B cell (primary cell): ENCODE data around the gene BANP. TPM values are rescaled to one million over a fixed set of nuclear protein-coding genes. Genes with fewer than 3 reads are reported as not detected.
A peak's percentile ranks its signal among the peaks of the same experiment; 100 is the strongest.

Experiments used
- ATAC-seq: fragments of 200-7000 bp; cut with Tn5 transposase; one replicate; pipeline ENCODE4 v1.10.0; 2021; ENCODE audit warnings: low read depth, mild to moderate bottlenecking, moderate number of reproducible peaks, moderate library complexity
- CTCF ChIA-PET: fragments of 350-600 bp; sonication (Branson Sonifier 250); formaldehyde crosslinking; loops from one replicate; lab custom pipeline; 2021; ENCODE audit warnings: antibody characterized with exemption, inconsistent platforms; lab: Charles Lee
- POLR2A ChIA-PET: fragments of 350-600 bp; sonication (Branson Sonifier 250); formaldehyde crosslinking; loops from one replicate; lab custom pipeline; 2021; ENCODE audit warnings: antibody characterized with exemption; lab: Charles Lee
- DNase-seq: peaks from one replicate; pipeline ENCODE4 v3.0.0; 2013
- H2AFZ ChIP-seq: 2 replicates; pipeline ENCODE4 v1.6.1; 2012; ENCODE audit warnings: mild to moderate bottlenecking, low read depth, low read length; ENCODE audit not compliant: insufficient read depth, poor library complexity, severe bottlenecking
- H3K27ac ChIP-seq, 2 donors: 1 replicate in 1 of 2; 2 replicates in 1 of 2; pipeline ENCODE4 v1.5.1; 2012 to 2013; ENCODE audit warnings: low read length in 2 of 2, mild to moderate bottlenecking in 2 of 2, moderate library complexity in 1 of 2
- H3K27me3 ChIP-seq, 4 experiments: fragments of 200-600 bp in 1 of 4; sonication (generic) in 1 of 4; replicated peaks in 1 of 4; 1 replicate in 2 of 4; 2 replicates in 2 of 4; pipeline versions ENCODE4 v1.6.1 to v1.7.0; 2013 to 2016; ENCODE audit warnings: low read length in 3 of 4, mild to moderate bottlenecking in 2 of 4, mixed read lengths in 1 of 4, moderate library complexity in 1 of 4; ENCODE audit not compliant: insufficient read depth in 4 of 4, control insufficient read depth in 3 of 4; ENCODE audit errors: control extremely low read depth in 1 of 4
- H3K36me3 ChIP-seq, 2 experiments: replicated peaks in 1 of 2; 1 replicate in 1 of 2; 2 replicates in 1 of 2; pipeline versions ENCODE4 v1.6.1 to v1.7.1; 2013; ENCODE audit warnings: low read length in 1 of 2; ENCODE audit not compliant: insufficient read depth in 2 of 2, control insufficient read depth in 1 of 2; ENCODE audit errors: control extremely low read depth in 1 of 2, extremely low read depth in 1 of 2
- H3K4me1 ChIP-seq, 2 donors: fragments of 200-600 bp in 1 of 2; sonication (generic) in 1 of 2; 1 replicate in 1 of 2; 2 replicates in 1 of 2; pipeline versions ENCODE4 v1.5.1 to v1.6.1; 2013 to 2017; ENCODE audit warnings: low read length in 2 of 2; ENCODE audit not compliant: control insufficient read depth in 2 of 2, insufficient read depth in 2 of 2
- H3K4me2 ChIP-seq: replicated peaks from 2 replicates; pipeline ENCODE3; 2012; ENCODE audit warnings: mild to moderate bottlenecking, low read depth, low read length; ENCODE audit not compliant: poor library complexity, severe bottlenecking
- H3K4me3 ChIP-seq, 5 experiments: fragments of 200-600 bp in 1 of 5; sonication (generic) in 1 of 5; 1 replicate in 3 of 5; 2 replicates in 2 of 5; pipeline versions ENCODE4 v1.5.1 to v1.7.0; 2011 to 2016; ENCODE audit warnings: low read length in 4 of 5, mild to moderate bottlenecking in 4 of 5, low read depth in 2 of 5, control low read depth in 1 of 5, moderate library complexity in 1 of 5; ENCODE audit not compliant: insufficient read depth in 1 of 5; ENCODE audit errors: control extremely low read depth in 1 of 5, extremely low read depth in 1 of 5
- H3K79me2 ChIP-seq: fragments of 200-600 bp; sonication (generic); one replicate; pipeline ENCODE4 v1.6.0; 2016; ENCODE audit warnings: low read length; ENCODE audit not compliant: control insufficient read depth, insufficient read depth
- H3K9ac ChIP-seq: fragments of 200-600 bp; sonication (generic); 2 replicates; pipeline ENCODE4 v1.6.1; 2017; ENCODE audit warnings: mild to moderate bottlenecking, low read length, moderate library complexity
- H3K9me3 ChIP-seq, 3 donors: one replicate each; pipeline versions ENCODE4 v1.6.1 to v1.7.1; 2013; ENCODE audit warnings: low read length in 2 of 3; ENCODE audit not compliant: control insufficient read depth in 2 of 3, insufficient read depth in 1 of 3; ENCODE audit errors: control extremely low read depth in 1 of 3
- H4K20me1 ChIP-seq: 2 replicates; pipeline ENCODE4 v1.6.0; 2012; ENCODE audit warnings: mild to moderate bottlenecking, low read length; ENCODE audit not compliant: insufficient read depth, control insufficient read depth, poor library complexity, severe bottlenecking
- H3K27ac Mint-ChIP-seq: one replicate; pipeline ENCODE4 v1.8.0; 2021; ENCODE audit warnings: mixed read lengths
- H3K27me3 Mint-ChIP-seq: one replicate; pipeline ENCODE4 v1.8.0; 2021; ENCODE audit warnings: mixed read lengths
- H3K4me1 Mint-ChIP-seq: one replicate; pipeline ENCODE4 v1.8.0; 2021; ENCODE audit warnings: mixed read lengths
- H3K4me3 Mint-ChIP-seq: one replicate; pipeline ENCODE4 v1.8.0; 2021; ENCODE audit warnings: mixed read lengths
- H3K9me3 Mint-ChIP-seq: one replicate; pipeline ENCODE4 v1.8.0; 2022; ENCODE audit warnings: mixed read lengths; ENCODE audit not compliant: insufficient read depth
- CTCF ChIP-seq: fragments of 200-600 bp; IDR thresholded peaks from one replicate; pipeline ENCODE4 v1.8.0; 2022; ENCODE audit warnings: antibody characterized with exemption, mild to moderate bottlenecking
- EZH2 ChIP-seq: IDR thresholded peaks from 2 replicates; pipeline ENCODE4 v1.6.1; 2012; ENCODE audit warnings: borderline replicate concordance, low read depth, mild to moderate bottlenecking, moderate library complexity, low read length; ENCODE audit not compliant: insufficient read depth, poor library complexity, severe bottlenecking
- WGBS: methylation state at CpG from one replicate; pipeline ENCODE4 v1.1.5; 2013; ENCODE audit warnings: missing lambda C conversion rate; ENCODE audit not compliant: insufficient coverage; 5-methylcytosine and 5-hydroxymethylcytosine counted together
- intact Hi-C: fragments of 100-400 bp; cut with micrococcal nuclease; formaldehyde crosslinking; loops from one replicate; pipeline ENCODE4 v1.10.0; 2022
- polyA plus RNA-seq: library from polyadenylated mRNA; depleted of rRNA; stranded (reverse); fragments of >200 nt; gene quantifications from 2 replicates; pipeline ENCODE4 v1.2.3, GENCODE V29; 2012
- total RNA-seq, 2 donors: library from RNA; stranded (reverse); fragments of 120-200 nt in 1 of 2; gene quantifications; 1 replicate in 1 of 2; 2 replicates in 1 of 2; pipeline versions ENCODE4 v1.2.3 to v1.2.4, GENCODE V29; 2013 to 2022

The BANP gene
- total and polyA plus RNA-seq, 2 donors (not counting 1 experiment from before 2014, with no cell fraction given) = 44.4 to 181 TPM

GRCh38 chr16:88064889-88065746 is 113.9 kb downstream of the BANP start:
- peaks cover 71% of the 10 kb centered on the region for H3K79me2 ChIP-seq
- H3K9ac ChIP-seq = no peak overlapping the region
- CTCF ChIA-PET = no interaction called here
- Mint-ChIP-seq H3K4me1 (peaks cover 38% of the 10 kb centered on the region), H3K27ac (peak overlapping the region; percentile 20), H3K4me3 (no peak overlapping the region), H3K27me3 (no peaks in the 10 kb centered on the region), H3K9me3 (no peaks in the 10 kb centered on the region)
- TF ChIP-seq CTCF = no peak
- TF ChIP-seq EZH2 = no peak
- intact Hi-C loops = no loop called here
- peaks cover 0 to 8% (median 0%) of the 10 kb centered on the region in 3 donors for H3K9me3 ChIP-seq
- no peak overlapping the region for H3K4me2 ChIP-seq
- no peak for DNase-seq
- peaks cover 39 to 45% of the 10 kb centered on the region in 2 donors for H3K4me1 ChIP-seq
- no peaks in the 10 kb centered on the region for H3K27me3 ChIP-seq
- 99% methylated on average over 13 of the region's 19 CpGs for WGBS
- H3K4me3 ChIP-seq = no peak overlapping the region
- ATAC-seq = no peak
- POLR2A ChIA-PET = interaction anchor here (1.2 kb wide), 1 partner anchor 19 kb away, joined by 4 read pairs; no protein-coding TSS in a partner anchor
- peaks cover 0 to 53% of the 10 kb centered on the region in 2 experiments for H3K36me3 ChIP-seq
- peaks cover 5% of the 10 kb centered on the region for H4K20me1 ChIP-seq
- no peak overlapping the region for H3K27ac ChIP-seq
- no peak overlapping the region for H2AFZ ChIP-seq

- H3K4me3 ChIP-seq = no peak overlapping the region
- H3K4me1 ChIP-seq = peaks cover 46 to 51% of the 10 kb centered on the region in 2 donors
- CTCF ChIA-PET = interaction anchor here (0.9 kb wide), 1 partner anchor 18 kb away, joined by 3 read pairs; no protein-coding TSS in a partner anchor
- WGBS = 97% methylated on average over 13 of the region's 15 CpGs
- H2AFZ ChIP-seq = no peak overlapping the region
- H3K36me3 ChIP-seq = peaks cover 0 to 52% of the 10 kb centered on the region in 2 experiments
- Mint-ChIP-seq H3K4me1 (peaks cover 43% of the 10 kb centered on the region), H3K27ac (peak overlapping the region; percentile 20), H3K4me3 (no peak overlapping the region), H3K27me3 (no peaks in the 10 kb centered on the region), H3K9me3 (no peaks in the 10 kb centered on the region)
- H3K4me2 ChIP-seq = no peak overlapping the region
- H3K79me2 ChIP-seq = peaks cover 78% of the 10 kb centered on the region
- no peaks in the 10 kb centered on the region for H3K27me3 ChIP-seq
- DNase-seq (no peak), ATAC-seq (no peak)
- intact Hi-C loops = no loop called here
- TF ChIP-seq CTCF = no peak
- TF ChIP-seq EZH2 = no peak
- no peak overlapping the region for H3K27ac ChIP-seq
- peaks cover 5% of the 10 kb centered on the region for H4K20me1 ChIP-seq
- peaks cover 0 to 8% (median 0%) of the 10 kb centered on the region in 3 donors for H3K9me3 ChIP-seq
- H3K9ac ChIP-seq = no peak overlapping the region
- POLR2A ChIA-PET = interaction anchor here (1.2 kb wide), 1 partner anchor 20 kb away, joined by 4 read pairs; no protein-coding TSS in a partner anchor
These were observed 114.5 kb downstream of the BANP start for GRCh38 chr16:88065747-88066142.
